ENCODE results near the gene CTDSP2. TPM values are rescaled to one million over a fixed set of nuclear protein-coding genes. Genes with fewer than 3 reads are reported as not detected.

Gene CTDSP2
- total RNA-seq, 1 experiment from 2014 or later, result 82.7 TPM

GRCh38 chr12:57813971-57814772 is 32.4 kb downstream of the CTDSP2 start (continued):
- no peak for TF ChIP-seq TCF7L2 (IDR thresholded peaks at IDR 0.05; ENCODE audit: borderline replicate concordance, extremely low read depth, insufficient read depth, insufficient read length)
- no peak for TF ChIP-seq YY1 (IDR thresholded peaks at IDR 0.05; ENCODE audit: extremely low read depth, insufficient replicate concordance, low read depth, low read length)
- no peak for TF ChIP-seq EZH2 (IDR thresholded peaks at IDR 0.05)
- no peak for TF ChIP-seq SP1 (IDR thresholded peaks at IDR 0.05; ENCODE audit: low read depth)
- TF ChIP-seq ELF1 (IDR thresholded peaks at IDR 0.05; ENCODE audit: borderline replicate concordance, low read depth), result no peak
- no peak for TF ChIP-seq FOSL1 (IDR thresholded peaks at IDR 0.05; ENCODE audit: low read depth)
- TF ChIP-seq SRF (IDR thresholded peaks at IDR 0.05; ENCODE audit: low read depth), result no peak

- no peak for ATAC-seq
- H3K4me1 ChIP-seq (ENCODE audit: control insufficient read depth in 1 of 2, insufficient read depth in 2 of 2, low read length in 2 of 2), result peaks cover 0 to 13% of the 10 kb centered on the region in 2 experiments; a peak in 2 of 4 replicates
- POLR2A ChIA-PET, result interaction anchor here (0.6 kb wide), 1 partner anchor 30 kb away, joined by 3 read pairs; no protein-coding TSS in a partner anchor
- TF ChIP-seq ZFX (IDR thresholded peaks at IDR 0.05) (no peak), FOSL1 (IDR thresholded peaks at IDR 0.05; ENCODE audit: low read depth) (no peak), ATF3 (IDR thresholded peaks at IDR 0.05) (no peak), CBX3 (IDR thresholded peaks at IDR 0.05; ENCODE audit: low read depth) (no peak), YY1 (IDR thresholded peaks at IDR 0.05; ENCODE audit: extremely low read depth, insufficient replicate concordance, low read depth, low read length) (no peak), EGR1 (IDR thresholded peaks at IDR 0.05; ENCODE audit: low read depth) (no peak), ZNF274 (IDR thresholded peaks at IDR 0.05; ENCODE audit: low read depth, low read length) (no peak), CEBPB (IDR thresholded peaks at IDR 0.05; ENCODE audit: low read depth) (no peak), JUND (IDR thresholded peaks at IDR 0.05) (no peak), SRF (IDR thresholded peaks at IDR 0.05; ENCODE audit: low read depth) (no peak), EZH2phosphoT487 (IDR thresholded peaks at IDR 0.05; ENCODE audit: borderline replicate concordance) (no peak), CTCF (IDR thresholded peaks at IDR 0.05 in 2 of 3, conservative IDR thresholded peaks at IDR 0.05 in 1 of 3; ENCODE audit: borderline replicate concordance in 1 of 3, insufficient read depth in 1 of 3, low read depth in 2 of 3, low read length in 2 of 3) (no peak), ELF1 (IDR thresholded peaks at IDR 0.05; ENCODE audit: borderline replicate concordance, low read depth) (no peak), EZH2 (IDR thresholded peaks at IDR 0.05) (no peak), POLR2A (IDR thresholded peaks at IDR 0.05; ENCODE audit: borderline replicate concordance, extremely low read depth, insufficient read depth, insufficient read length) (no peak), RAD21 (IDR thresholded peaks at IDR 0.05; ENCODE audit: low read depth) (no peak), MAX (IDR thresholded peaks at IDR 0.05) (no peak)
Observed at GRCh38 chr12:57813111-57813970, 33.2 kb downstream of the CTDSP2 start.

More at GRCh38 chr12:57813111-57813970, 33.2 kb downstream of the CTDSP2 start:
- DNase-seq (ENCODE audit: low read depth, low spot score), result no peak
- Histone ChIP-seq H3K27me3 (ENCODE audit: insufficient read depth, low read length) (no peaks in the 10 kb centered on the region), H3K27ac (ENCODE audit: low read depth, low read length) (no peak overlapping the region), H3K4me2 (ENCODE audit: low read length) (no peak overlapping the region), H3K79me2 (ENCODE audit: insufficient read depth, low read length) (no peaks in the 10 kb centered on the region), H4K20me1 (ENCODE audit: insufficient read depth) (no peaks in the 10 kb centered on the region), H3K9me2 (ENCODE audit: insufficient read depth) (no peaks in the 10 kb centered on the region), H3K4me3 (replicated peaks in 1 of 2; ENCODE audit: low read depth in 1 of 2, low read length in 2 of 2) (no peak overlapping the region), H3K9me3 (ENCODE audit: control insufficient read depth in 1 of 2, insufficient read depth in 1 of 2, low read depth in 1 of 2, low read length in 2 of 2) (no peaks in the 10 kb centered on the region), H3K9ac (ENCODE audit: low read length) (no peak overlapping the region), H2AFZ (ENCODE audit: low read depth, low read length, poor library complexity, severe bottlenecking) (no peak overlapping the region), H3K36me3 (ENCODE audit: control insufficient read depth in 1 of 2, insufficient read depth in 2 of 2, low read length in 2 of 2) (no peaks in the 10 kb centered on the region)
- ChIA-PET RAD21 (ENCODE audit: low non-redundant PET in 1 of 2, low total read pairs in 2 of 2, uncharacterized antibody in 2 of 2, unreplicated experiment in 2 of 2) (no interaction called here), CTCF (no interaction called here)
- intact Hi-C loops (cut with micrococcal nuclease), result no loop called here
- BruUV-seq (replicated peaks), result no TSS peak

Data from HCT116 (cell line).